HEK293T (cell line): ENCODE measurements around the gene FAM9C.

Source experiments
- ELF4 ChIP-seq: fragments of 450-650 bp; IDR thresholded peaks from 2 replicates; pipeline ENCODE4 v1.6.1; 2017; ENCODE audit warnings: antibody characterized with exemption
- FOXA1 ChIP-seq: fragments of 450-650 bp; IDR thresholded peaks from 2 replicates; pipeline ENCODE4 v1.6.1; 2016; ENCODE audit warnings: mild to moderate bottlenecking
- FOXK2 ChIP-seq: fragments of 450-650 bp; IDR thresholded peaks from 2 replicates; pipeline ENCODE4 v1.6.1; 2016; ENCODE audit warnings: mild to moderate bottlenecking
- FOXM1 ChIP-seq: fragments of 450-650 bp; IDR thresholded peaks from 2 replicates; pipeline ENCODE4 v1.6.1; 2017; ENCODE audit warnings: mild to moderate bottlenecking, borderline replicate concordance
- HDGF ChIP-seq: fragments of 450-650 bp; IDR thresholded peaks from 2 replicates; pipeline ENCODE4 v1.6.1; 2017; ENCODE audit warnings: antibody characterized with exemption, borderline replicate concordance
- NFRKB ChIP-seq: fragments of 450-650 bp; IDR thresholded peaks from 2 replicates; pipeline ENCODE4 v1.6.1; 2016; ENCODE audit warnings: mild to moderate bottlenecking, moderate library complexity
- SP1 ChIP-seq: fragments of 450-650 bp; IDR thresholded peaks from 2 replicates; pipeline ENCODE4 v1.6.1; 2017
- ZNF384 ChIP-seq: fragments of 450-650 bp; IDR thresholded peaks from 2 replicates; pipeline ENCODE4 v1.6.1; 2016

DNA sequence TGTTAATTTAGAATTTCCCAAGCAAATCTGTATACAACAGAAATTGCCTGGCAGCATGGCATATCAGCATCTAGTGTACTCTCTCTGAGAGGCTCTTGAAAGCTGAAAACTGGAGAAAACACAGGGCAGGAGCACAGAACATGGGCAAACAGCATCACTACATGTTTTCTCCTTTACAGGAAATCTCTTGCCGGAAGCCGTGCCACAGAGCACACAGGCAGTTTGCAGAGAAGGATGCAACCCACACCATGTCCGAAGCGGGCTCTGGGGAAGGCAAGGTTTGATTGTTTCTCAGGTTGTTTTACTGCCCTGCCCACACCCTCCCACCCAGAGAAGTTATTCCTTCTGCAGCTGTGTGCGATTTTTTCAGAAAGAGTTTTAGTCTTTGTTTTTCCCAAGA is 41.1 kb upstream of the FAM9C start:
- no peak for TF ChIP-seq ELF4
- TF ChIP-seq FOXA1: no peak
- no peak for TF ChIP-seq SP1
- TF ChIP-seq ZNF384: no peak
- TF ChIP-seq FOXK2: no peak
- TF ChIP-seq HDGF: no peak
- no peak for TF ChIP-seq NFRKB
- TF ChIP-seq FOXM1: no peak
